Astrocyte of the spinal cord (primary cell): ENCODE data around the gene HOXC11.

Experiments used
- DNase-seq: peaks from one replicate; pipeline ENCODE4 v3.0.0; 2011; ENCODE audit warnings: low read depth, low spot score
- H3K4me3 ChIP-seq: 2 replicates; pipeline ENCODE4 v1.5.1; 2011; ENCODE audit warnings: low read depth, mild to moderate bottlenecking, low read length, moderate library complexity
- CTCF ChIP-seq: IDR thresholded peaks from 2 replicates; pipeline ENCODE4 v1.5.1; 2012; ENCODE audit warnings: low read depth, mild to moderate bottlenecking, low read length, inconsistent platforms
- in situ Hi-C: cut with HindIII; loops from 2 replicates; pipeline ENCODE4 v1.10.0; 2017; ENCODE audit warnings: low sequenced_read_pairs

Gene HOXC11

GRCh38 chr12:53988541-53989226, 15.8 kb downstream of the HOXC11 start:
- no peak for TF ChIP-seq CTCF
- in situ Hi-C loops, result no loop called here
- no peak overlapping the region for H3K4me3 ChIP-seq
- no peak for DNase-seq

- peak; percentile 38 for DNase-seq
- in situ Hi-C loops, result no loop called here
- H3K4me3 ChIP-seq, result no peak overlapping the region
Measured at GRCh38 chr12:53989227-53990113, 16.5 kb downstream of the HOXC11 start.

GRCh38 chr12:53990311-53991076, 17.6 kb downstream of the HOXC11 start:
- no peak for DNase-seq
- H3K4me3 ChIP-seq, result no peak overlapping the region
- in situ Hi-C loops, result no loop called here
- no peak for TF ChIP-seq CTCF

More at GRCh38 chr12:53989227-53990113, 16.5 kb downstream of the HOXC11 start:
- TF ChIP-seq CTCF, result peak; percentile 58

- no peak for DNase-seq
- no peak overlapping the region for H3K4me3 ChIP-seq
- in situ Hi-C loops, result no loop called here
- no peak for TF ChIP-seq CTCF
Measured at GRCh38 chr12:53991077-53991460, 18.1 kb downstream of the HOXC11 start.

- in situ Hi-C loops, result no loop called here
- TF ChIP-seq CTCF, result no peak
- no peak for DNase-seq
- H3K4me3 ChIP-seq, result no peak overlapping the region
Measured at GRCh38 chr12:53992377-53992889, 19.5 kb downstream of the HOXC11 start.
